ENCODE results near the gene DUS1L.

Gene DUS1L

GRCh38 chr17:82012640-82013295 is 52.8 kb downstream of the DUS1L start:
- Histone ChIP-seq H3K36me3 (ENCODE audit: insufficient read depth, low read length) (no peaks in the 10 kb centered on the region), H3K9me2 (replicated peaks; ENCODE audit: low read depth, low read length) (no peaks in the 10 kb centered on the region), H3K4me1 (ENCODE audit: insufficient read depth, low read length, poor library complexity, severe bottlenecking) (no peaks in the 10 kb centered on the region), H3F3A (ENCODE audit: low read depth) (no peaks in the 10 kb centered on the region), H3K9me3 (ENCODE audit: insufficient read depth, low read depth, low read length) (no peaks in the 10 kb centered on the region), H3K27me3 (ENCODE audit: insufficient read depth, low read length, poor library complexity, severe bottlenecking) (no peaks in the 10 kb centered on the region), H3K4me2 (ENCODE audit: low read depth, low read length, poor library complexity, severe bottlenecking) (no peak overlapping the region), H2AFZ (ENCODE audit: low read length) (no peak overlapping the region), H3K9ac (ENCODE audit: low read depth, low read length, poor library complexity, severe bottlenecking) (no peak overlapping the region), H3K79me2 (ENCODE audit: insufficient read depth, low read length) (no peaks in the 10 kb centered on the region), H3K4me3 (ENCODE audit: low read length, poor library complexity, severe bottlenecking) (no peak overlapping the region), H4K20me1 (ENCODE audit: insufficient read depth, low read length, poor library complexity, severe bottlenecking) (no peaks in the 10 kb centered on the region)
- TF ChIP-seq CTCF (conservative IDR thresholded peaks at IDR 0.05; ENCODE audit: low read length): no peak
- no peak for TF ChIP-seq EZH2phosphoT487 (IDR thresholded peaks at IDR 0.05; ENCODE audit: borderline replicate concordance)

- no peaks in the 10 kb centered on the region for H3K4me1 ChIP-seq (ENCODE audit: insufficient read depth, low read length, poor library complexity, severe bottlenecking)
- no peak overlapping the region for H3K9ac ChIP-seq (ENCODE audit: low read depth, low read length, poor library complexity, severe bottlenecking)
These were observed 53.4 kb downstream of the DUS1L start for GRCh38 chr17:82012261-82012639.

GRCh38 chr17:82011617-82012187 is 53.9 kb downstream of the DUS1L start:
- H3K4me1 ChIP-seq (ENCODE audit: insufficient read depth, low read length, poor library complexity, severe bottlenecking): no peaks in the 10 kb centered on the region
- H3F3A ChIP-seq (ENCODE audit: low read depth): no peaks in the 10 kb centered on the region
- H3K9me3 ChIP-seq (ENCODE audit: insufficient read depth, low read depth, low read length): no peaks in the 10 kb centered on the region
- H3K4me2 ChIP-seq (ENCODE audit: low read depth, low read length, poor library complexity, severe bottlenecking): no peak overlapping the region
- H3K4me3 ChIP-seq (ENCODE audit: low read length, poor library complexity, severe bottlenecking): no peak overlapping the region
- no peaks in the 10 kb centered on the region for H3K27me3 ChIP-seq (ENCODE audit: insufficient read depth, low read length, poor library complexity, severe bottlenecking)
- H2AFZ ChIP-seq (ENCODE audit: low read length): no peak overlapping the region
- no peak overlapping the region for H3K9ac ChIP-seq (ENCODE audit: low read depth, low read length, poor library complexity, severe bottlenecking)
- H3K9me2 ChIP-seq (replicated peaks; ENCODE audit: low read depth, low read length): no peaks in the 10 kb centered on the region
- TF ChIP-seq EZH2phosphoT487 (IDR thresholded peaks at IDR 0.05; ENCODE audit: borderline replicate concordance): no peak
- TF ChIP-seq CTCF (conservative IDR thresholded peaks at IDR 0.05; ENCODE audit: low read length): no peak
- no peaks in the 10 kb centered on the region for H4K20me1 ChIP-seq (ENCODE audit: insufficient read depth, low read length, poor library complexity, severe bottlenecking)
- H3K36me3 ChIP-seq (ENCODE audit: insufficient read depth, low read length): no peaks in the 10 kb centered on the region
- H3K79me2 ChIP-seq (ENCODE audit: insufficient read depth, low read length): no peaks in the 10 kb centered on the region

More at GRCh38 chr17:82012261-82012639, 53.4 kb downstream of the DUS1L start:
- Histone ChIP-seq H4K20me1 (ENCODE audit: insufficient read depth, low read length, poor library complexity, severe bottlenecking) (no peaks in the 10 kb centered on the region), H3K36me3 (ENCODE audit: insufficient read depth, low read length) (no peaks in the 10 kb centered on the region), H3K4me2 (ENCODE audit: low read depth, low read length, poor library complexity, severe bottlenecking) (no peak overlapping the region), H2AFZ (ENCODE audit: low read length) (no peak overlapping the region), H3K9me3 (ENCODE audit: insufficient read depth, low read depth, low read length) (no peaks in the 10 kb centered on the region), H3F3A (ENCODE audit: low read depth) (no peaks in the 10 kb centered on the region), H3K4me3 (ENCODE audit: low read length, poor library complexity, severe bottlenecking) (no peak overlapping the region), H3K27me3 (ENCODE audit: insufficient read depth, low read length, poor library complexity, severe bottlenecking) (no peaks in the 10 kb centered on the region), H3K79me2 (ENCODE audit: insufficient read depth, low read length) (no peaks in the 10 kb centered on the region), H3K9me2 (replicated peaks; ENCODE audit: low read depth, low read length) (no peaks in the 10 kb centered on the region)
- TF ChIP-seq EZH2phosphoT487 (IDR thresholded peaks at IDR 0.05; ENCODE audit: borderline replicate concordance) (no peak), CTCF (conservative IDR thresholded peaks at IDR 0.05; ENCODE audit: low read length) (no peak)
